Stimulated activated CD4-positive, alpha-beta T cell treated with anti-CD3 and anti-CD28 coated beads, TNF-alpha, amount 100 ng/mL, for 48 hours (primary cell): Measurements from ENCODE around the gene ENTPD8.

Experiments used
- DNase-seq, 3 donors: peaks; one replicate each; pipeline ENCODE4 v3.0.0-alpha.2; 2020; ENCODE audit warnings: low read depth in 3 of 3

Gene ENTPD8

DNA sequence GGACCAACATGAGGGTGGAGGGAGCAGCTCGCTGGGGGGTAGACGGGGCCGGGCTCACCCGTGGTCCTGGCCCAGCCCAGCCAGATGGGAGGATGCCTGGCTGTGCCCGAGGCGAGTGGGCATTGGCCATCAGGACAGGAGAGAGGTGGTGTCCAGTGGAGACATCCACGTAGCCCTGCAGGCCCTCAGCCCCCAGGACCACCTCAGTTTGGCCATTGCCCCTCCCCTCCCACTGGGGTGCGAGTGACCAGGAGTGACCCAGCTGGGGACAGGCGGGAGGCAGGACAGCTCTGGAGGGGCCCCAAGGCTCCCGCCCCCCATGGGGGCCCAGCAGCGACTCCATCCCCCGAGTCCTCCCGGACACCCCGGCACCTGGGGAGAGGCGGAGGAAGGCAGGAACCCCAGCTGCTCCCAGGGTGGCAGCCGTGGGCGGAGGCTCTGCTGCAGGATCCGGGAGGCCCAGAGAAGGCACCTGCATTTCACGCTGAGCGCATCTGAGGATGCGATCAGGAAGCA is 9.7 kb downstream of the ENTPD8 start:
- DNase-seq: no peak

DNA sequence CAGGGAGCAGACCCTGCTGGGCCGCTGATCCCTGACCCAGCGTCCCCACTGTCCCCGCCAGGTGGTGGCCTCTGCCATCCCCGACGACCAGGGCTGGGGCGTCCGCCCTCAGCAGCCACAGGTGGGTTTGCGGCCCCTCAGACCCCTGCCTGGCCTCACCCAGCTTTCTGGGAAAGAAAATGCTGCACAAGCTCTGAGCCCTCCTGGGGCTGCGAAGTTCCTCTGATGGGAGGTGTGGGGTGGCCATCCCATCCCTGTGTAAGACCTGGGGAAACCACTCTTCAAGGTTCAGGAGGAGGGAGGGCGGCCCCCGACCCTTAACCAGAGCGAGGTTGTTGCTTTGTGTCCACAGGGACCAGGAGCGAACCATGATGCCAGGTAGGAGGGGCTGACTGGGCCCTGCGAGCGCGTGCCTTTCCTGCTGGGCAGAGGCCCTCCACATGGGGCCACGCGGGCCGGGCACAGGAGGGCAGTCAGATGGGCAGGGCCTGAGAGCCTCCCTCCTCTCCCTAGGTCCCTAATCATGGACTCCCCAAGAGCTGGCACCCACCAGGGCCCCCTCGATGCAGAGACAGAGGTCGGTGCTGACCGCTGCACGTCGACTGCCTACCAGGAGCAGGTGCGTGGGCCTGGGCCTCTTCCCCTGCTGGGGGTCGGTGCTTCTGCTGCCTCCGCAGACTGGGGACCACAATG is 10.3 kb downstream of the ENTPD8 start:
- no peak for DNase-seq

DNA sequence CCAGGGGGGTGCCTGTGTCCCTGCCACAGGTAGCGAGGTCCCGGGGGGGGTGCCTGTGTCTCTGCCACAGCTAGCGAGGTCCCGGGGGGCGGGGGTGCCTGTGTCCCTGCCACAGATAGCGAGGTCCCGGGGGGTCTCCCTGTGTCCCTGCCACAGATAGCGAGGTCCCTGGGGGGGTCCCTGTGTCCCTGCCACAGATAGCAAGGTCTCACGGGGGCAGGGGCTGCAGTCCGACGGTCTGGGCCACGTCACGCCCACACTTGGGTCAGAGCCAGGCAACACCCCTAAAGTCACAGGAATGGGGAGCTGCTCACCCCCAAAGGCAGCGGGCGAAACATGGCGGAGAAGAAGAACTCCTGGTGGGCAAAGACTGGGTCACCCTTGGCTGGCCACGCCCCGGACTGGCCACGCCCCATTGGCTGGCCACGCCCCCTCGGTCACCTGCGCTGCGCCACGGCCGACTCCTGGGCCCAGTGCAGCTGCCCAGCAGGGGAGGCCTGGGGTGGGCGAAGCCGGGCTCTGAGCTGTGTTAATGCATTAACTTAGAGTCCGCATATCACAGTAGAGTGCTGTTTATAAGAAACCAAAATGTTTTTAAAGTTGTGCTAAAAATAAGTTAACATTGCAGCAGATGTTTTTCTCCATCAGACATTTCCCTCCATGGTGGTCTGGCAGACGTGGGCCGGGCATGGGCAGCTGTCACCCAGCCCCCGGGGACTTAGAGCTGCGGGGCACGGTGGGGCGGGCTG is 11.0 kb downstream of the ENTPD8 start:
- no peak for DNase-seq

DNA sequence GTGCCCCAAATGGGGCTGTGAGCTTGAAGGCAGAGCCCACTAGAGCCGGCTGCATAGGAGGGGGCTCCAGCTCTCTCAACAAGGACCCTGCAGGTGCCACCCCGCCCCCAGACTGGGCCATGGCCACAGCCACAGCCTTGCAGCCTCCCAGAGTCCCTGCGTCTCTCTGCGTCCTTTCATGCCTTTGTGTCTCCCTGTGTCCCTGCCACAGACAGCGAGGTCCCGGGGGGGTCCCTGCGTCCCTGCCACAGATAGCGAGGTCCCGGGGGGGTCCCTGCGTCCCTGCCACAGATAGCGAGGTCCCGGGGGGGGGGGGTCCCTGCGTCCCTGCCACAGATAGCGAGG is 11.6 kb downstream of the ENTPD8 start:
- no peak for DNase-seq

DNA sequence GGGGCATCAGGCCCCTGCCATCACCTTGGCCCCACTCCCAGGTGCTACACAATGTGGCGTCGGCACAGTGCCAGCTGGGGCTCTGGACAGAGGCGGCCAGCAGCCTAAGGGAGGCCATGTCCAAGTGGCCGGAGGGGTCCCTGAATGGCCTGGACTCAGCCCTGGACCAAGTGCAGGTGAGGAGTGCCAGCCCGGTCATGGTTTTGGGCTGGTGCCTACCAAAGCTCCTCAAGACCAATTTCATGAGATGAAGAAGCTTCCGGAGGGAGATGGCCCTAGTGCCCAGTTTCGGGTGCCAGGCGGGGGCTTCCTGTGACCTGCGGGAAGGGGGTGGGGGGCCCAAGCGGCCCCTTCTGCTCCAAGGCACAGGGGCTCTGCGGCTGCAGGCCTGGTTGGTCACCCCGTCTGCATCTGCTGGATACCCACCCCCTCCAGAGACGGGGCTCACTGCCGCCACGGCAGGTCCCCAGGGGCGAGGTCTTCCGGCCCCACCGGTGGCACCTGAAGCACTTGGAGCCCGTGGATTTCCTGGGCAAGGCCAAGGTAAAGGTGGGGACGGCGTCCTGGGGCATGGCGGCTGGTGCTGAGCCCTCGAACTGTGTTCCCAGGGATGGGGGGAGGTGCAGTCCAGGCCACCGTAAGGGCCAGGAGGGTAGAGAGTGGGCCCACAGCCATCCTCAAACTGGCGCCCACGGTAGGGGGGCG is 12.2 kb downstream of the ENTPD8 start:
- DNase-seq: no peak

DNA sequence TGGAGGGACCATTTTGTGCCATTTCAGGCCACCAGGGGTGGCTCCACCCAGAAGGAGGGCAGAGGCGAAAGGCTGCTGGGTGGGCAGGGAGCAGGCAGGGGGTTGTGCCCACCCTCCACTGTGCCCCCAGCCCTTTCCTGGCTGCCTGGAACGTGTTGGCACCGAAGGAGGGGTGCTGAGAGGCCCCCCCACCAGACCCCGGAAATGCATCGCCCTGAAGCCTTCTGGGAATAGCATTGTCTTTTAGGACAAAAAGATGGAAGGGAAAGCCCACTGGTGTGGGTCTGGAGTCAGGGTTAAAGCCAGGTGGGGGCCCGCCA is 12.9 kb downstream of the ENTPD8 start:
- DNase-seq: no peak

DNA sequence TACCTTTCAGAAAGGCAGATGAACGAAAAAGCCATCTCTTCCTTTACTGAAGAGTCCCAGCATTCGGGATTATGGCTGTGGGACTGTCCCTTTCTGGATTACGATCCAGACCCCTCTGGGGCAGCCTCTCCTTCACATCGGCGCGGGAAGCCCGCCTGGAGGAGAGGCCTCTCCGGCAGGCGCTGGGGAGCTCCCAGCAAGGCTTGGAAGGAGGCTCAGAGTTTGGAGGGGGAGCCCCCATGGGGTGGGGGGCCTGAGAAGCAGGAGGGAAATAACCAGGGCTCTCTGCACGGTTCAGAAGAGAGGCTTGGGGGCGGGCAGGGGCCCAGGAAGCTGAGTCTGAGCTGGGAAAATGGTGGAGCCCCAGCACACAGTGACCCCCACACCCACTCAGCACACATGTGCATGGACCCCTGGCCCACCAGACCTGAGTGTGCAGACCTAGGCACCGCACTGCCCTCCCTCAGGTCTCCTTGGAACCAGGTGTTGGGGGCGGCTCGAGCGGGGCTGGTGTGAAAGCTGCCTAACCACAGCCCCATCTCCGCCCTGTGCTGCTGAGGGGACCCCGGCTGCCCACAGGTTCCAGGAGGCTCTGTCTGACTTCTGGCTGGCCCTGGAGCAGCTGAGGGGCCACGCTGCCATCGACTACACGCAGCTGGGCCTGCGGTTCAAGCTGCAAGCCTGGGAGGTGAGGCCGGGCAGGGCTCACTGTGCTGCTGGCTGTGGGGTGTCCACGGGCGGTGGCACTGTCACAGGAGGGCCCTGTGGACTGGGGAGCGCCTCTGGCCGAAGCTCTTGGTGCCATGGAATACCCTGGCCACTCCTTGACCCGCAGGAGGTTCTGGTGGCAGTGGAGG is 13.5 kb downstream of the ENTPD8 start:
- no peak for DNase-seq

DNA sequence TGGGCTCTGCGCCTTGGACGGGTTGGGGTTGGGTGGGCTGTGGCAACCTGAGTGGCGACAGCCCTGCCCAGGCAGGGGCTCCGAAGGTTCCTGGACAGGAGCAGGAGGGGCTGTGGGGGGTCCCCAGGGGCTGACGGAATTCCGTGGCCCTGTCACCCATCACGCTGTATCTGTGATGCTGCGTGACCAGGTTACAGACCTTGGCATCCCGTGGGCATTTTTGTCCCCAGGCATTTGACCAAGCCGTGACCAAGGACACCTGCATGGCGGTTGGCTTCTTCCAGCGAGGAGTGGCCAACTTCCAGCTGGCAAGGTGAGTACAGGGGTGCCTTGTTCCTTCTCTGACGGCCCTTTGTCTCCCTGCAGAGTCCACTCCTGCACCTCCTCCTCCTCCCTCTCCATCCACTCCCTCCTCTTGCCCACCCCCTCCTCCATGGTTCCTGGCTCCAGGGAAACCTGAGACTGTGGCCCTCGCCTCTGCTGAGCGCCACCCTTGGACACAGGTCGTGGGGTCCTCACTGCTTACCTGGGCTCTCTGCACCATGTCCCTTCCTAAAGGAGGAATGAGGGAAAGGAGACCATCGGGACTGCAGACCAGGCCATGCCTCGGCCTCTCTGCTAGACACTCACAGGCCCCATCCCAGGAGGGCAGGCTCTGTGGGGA is 15.0 kb downstream of the ENTPD8 start:
- DNase-seq: no peak

DNA sequence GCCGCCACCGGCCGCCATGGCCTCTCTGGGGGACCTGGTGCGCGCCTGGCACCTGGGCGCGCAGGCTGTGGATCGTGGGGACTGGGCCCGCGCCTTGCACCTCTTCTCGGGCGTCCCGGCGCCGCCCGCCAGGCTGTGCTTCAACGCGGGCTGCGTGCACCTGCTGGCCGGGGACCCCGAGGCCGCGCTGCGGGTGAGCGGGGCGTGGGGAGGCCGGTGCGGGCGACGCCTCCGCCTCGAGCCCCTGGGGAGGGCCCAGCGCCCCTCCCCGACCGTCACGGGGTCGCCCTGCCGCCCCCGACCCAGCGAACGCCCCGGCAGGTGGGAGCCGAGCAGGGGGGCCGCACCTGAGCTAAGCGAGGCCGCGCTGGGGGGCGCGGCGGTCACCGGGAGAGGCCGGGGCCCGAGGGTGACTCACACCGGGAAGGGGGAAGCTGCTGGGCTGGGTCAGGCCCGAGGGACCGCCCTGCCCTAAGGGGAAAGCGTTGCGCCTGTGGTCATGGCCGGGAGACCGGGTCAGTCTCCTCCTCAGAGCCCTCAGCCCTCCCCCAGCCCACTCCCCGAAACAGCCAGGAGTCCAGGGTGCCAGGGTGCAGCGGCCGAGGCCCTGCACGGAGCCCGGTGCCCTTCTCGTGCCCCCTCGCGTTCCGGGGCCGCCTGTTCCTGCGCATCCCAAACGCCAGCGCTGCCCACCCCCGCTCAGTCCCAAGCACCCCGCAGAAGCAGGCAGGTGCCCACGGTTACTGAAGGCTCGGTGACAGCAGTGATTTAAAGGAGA is 17.5 kb downstream of the ENTPD8 start:
- no peak for DNase-seq

DNA sequence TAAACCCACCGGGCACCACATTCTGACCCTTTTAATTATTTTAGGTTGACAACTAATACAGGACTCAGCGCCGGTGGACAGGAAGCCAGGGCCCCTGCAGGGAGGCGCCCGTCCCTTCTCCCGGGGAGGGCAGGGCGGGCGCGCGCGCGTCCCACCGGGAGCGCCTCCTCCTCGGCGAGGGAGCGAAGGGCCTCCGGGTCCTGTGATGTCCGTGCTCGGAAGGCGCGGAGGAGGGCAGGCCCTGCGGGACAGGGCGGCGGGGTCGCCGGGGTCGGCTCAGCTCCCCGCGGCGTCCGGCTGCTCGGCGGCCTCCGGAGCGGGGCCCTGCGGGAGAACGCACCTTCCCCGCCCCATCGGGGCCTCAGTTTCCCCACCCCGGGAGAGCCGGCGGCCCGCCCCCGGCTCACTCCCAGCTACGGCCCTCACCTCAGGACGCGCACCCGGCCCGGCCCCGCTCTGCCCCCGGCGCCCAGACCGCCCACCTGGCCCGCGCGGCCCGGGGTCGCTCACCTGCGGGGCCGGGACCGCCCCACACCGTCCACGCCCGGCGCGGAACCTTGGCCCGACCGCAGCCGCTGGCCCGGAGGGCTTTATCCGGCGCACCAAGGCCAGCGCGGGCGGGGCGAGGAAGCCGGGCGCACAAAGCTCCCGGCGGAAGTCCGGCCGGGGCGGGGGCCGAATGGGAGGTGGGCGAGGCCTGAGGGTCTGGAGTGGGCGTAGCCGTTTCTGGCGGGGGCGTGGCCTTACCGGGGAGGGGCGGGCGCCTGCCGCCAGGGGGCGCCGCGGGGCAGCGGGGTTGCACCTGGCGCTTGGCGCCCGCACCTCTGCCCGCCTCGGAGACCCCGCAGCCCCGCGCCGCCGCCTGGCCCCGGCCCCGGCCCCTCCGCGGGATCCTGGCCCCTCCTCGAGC is 18.3 kb downstream of the ENTPD8 start, which contains the start of the genes EXD3 and NOXA1:
TSS of gene EXD3 (minus strand) at position 559 of the 910 bp plus-strand sequence. CDS start 27,805 bp downstream, outside the sequence.
TSS of gene NOXA1 (plus strand) at position 790 of the 910 bp plus-strand sequence. CDS start 137 bp downstream, outside the sequence.
- peak; percentile 89 to 96 (median 91) for DNase-seq

DNA sequence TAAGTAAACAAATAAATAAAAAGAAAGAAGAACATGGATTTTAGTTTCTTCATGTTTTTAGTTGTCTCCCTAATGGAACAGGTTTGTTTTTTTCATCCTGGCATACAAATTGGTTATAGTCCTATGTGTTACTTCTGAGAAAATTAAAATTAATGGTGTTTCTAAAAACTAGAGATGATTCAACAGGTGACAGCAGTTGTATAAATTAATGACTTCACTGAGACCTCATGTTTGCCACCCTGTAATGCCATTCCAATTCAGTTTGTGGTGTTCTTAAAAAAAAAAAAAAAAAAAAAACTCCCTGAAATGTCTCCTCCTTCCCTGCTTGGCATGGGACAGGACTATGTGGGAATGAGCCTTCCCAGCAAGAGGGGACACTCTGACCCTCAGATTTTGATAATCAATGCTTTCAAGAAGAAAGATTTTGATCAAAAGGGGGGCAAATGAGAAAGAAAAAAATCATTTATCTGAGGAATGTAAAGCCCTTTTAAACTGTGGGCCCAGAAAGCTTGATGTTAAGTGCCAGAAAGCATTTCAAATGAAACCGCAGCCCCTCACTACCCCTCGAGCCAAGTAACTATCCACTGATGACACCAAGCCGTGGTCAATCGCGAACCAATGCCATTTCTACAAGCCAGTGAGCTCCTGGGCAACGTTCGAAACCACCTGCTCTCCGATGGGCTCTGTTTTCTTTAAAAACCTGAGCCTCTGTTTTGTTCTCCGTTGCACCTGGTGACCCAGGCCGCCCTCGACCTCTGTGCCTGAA is 19.1 kb downstream of the ENTPD8 start:
- DNase-seq: no peak

DNA sequence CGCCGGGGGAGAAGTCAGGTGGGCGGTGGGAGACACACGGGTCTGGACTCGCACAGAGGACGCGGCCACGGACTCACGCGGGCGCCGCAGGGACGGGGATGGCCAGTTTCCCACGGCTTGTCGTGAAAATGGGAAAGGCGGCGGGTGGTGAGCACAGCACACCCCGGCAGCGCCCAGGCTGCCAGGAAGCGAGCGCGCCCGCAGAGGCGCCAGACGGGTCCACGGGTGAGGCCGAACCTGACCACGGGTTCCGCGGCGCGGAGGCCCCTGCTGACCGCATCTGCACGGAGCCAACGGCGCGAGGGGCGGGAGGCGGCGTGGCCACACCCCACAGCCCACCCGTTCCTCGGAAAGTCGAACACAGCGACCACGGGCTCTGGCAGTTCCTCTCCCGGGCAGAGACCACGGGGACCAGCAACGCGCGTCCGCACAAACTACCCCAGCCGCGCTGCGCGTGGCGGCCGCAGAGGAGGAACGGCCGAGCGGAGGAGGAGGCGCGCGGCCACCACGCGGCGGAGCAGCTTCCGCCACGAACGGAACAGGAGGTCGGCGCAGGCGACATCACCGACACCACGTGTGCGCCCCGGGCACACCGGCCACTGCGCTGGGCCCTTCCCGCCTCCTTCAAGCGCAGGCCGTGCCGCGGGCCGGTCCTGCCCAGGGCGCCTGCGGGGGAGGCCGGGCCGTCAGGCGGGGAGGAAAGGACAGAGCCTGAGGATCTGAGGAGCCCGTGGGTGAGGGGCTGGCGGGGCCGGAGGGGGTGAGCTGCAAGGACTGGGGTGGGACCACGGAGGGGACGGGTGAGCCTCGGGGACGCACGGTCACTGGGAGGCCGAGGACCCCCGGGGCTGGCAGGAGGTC is 23.8 kb downstream of the ENTPD8 start:
- DNase-seq: no peak

DNA sequence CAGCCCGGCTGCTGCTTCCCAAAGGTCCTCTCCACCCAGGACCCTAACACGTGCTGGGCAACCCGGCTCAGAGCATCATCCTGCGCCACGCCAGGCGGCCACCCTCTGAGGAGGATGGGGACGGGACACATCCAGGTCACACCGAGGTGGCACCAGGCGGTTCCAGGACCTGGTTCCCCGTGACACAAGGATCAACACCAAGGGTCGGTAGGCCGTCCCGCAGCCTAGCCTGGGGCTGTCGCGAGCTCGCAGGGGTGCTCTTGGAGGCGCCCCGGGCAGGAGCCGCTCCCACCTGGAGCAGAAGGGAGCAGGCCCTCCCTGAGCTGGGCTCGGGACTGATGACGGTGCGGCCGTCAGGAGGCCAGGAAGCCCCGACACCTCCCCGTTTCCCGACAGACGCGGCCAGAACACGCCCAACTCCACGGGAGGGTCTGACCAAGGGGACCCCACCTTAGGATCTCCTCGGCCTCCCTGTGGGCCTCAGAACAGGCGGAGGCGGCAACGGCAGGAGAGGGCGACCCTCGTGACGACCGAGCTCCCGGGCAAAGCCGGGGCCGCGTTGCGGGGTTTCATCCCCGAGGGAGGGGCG is 24.5 kb downstream of the ENTPD8 start:
- DNase-seq: no peak

DNA sequence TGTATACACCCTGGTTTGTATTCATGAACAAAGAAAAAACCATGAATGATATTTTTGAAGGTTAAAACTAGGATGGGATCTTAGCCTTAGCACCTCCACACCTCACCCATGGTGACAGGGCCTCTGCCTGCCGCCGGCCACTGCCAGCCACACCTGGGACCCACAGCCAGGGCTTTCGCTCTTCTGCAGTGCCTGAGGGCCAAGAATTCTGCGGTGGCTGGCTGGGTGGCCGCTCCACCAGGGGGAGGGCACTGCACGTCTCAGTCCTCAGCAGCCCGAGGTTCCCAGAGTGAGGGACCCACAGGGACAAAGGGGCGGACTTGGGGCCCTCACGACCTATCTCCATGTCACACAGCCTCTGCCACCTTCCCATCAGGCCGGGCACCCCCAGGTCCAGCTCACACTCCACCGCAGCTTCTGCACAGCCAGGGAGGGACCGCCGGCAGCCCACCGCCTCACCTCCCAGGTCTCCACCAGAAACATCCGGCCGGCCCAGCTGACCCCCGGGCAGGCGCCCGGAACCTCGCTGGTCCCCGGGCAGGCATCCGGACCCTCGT is 25.1 kb downstream of the ENTPD8 start:
- DNase-seq: no peak

DNA sequence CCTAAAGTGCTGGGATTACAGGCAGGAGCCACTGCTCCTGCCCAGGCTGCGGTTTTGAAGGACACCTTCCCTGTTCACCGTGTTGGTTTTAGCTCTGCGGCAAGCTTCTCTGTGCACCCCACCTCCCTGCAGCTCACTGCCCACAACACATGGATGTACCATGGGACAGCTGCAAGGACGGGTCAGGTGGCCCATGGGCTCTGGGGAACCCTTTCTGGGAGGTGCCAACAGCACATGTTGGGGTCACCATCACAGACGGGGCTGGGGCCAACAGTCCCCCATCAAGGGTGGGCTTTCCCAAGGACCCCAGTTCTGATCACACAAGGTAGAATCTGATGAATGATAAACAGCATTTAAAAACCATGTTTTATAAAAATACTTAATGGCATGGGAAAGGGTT is 25.7 kb downstream of the ENTPD8 start:
- DNase-seq: no peak

DNA sequence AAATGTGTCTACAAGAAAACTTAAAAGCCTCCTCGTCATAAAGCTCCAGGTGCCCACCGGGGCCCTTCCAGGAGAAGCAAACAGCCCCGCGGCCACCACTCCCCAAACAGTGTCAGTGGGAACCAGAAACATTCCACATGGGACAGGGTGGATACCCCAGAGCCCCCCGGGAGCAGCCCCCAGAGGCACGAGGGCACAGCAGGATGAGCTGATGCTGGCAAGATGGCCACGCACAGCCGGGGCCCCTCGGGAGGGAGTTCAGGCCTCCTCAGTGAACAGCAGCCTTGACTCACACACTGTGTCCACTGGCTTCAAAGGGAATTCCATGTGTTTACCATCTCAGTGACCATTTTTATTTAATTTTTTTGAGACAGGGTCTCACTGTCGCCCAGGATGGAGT is 28.7 kb downstream of the ENTPD8 start:
- DNase-seq: no peak
